Progenitor cell of endocrine pancreas (in vitro differentiated cells): ENCODE data around the gene FXYD7. TPM values are rescaled to one million over a fixed set of nuclear protein-coding genes. Genes with fewer than 3 reads are reported as not detected.

Source experiments
- DNase-seq: peaks from one replicate; pipeline ENCODE4 v3.0.0; 2021; ENCODE audit warnings: low spot score; ENCODE audit not compliant: unreplicated experiment
- H3K27ac Mint-ChIP-seq: 2 replicates; pipeline ENCODE4 v1.8.0; 2021; ENCODE audit warnings: mild to moderate bottlenecking, moderate library complexity, mixed read lengths
- H3K27me3 Mint-ChIP-seq: 2 replicates; pipeline ENCODE4 v1.8.0; 2021; ENCODE audit warnings: mixed read lengths
- H3K36me3 Mint-ChIP-seq: 2 replicates; pipeline ENCODE4 v1.8.0; 2022; ENCODE audit warnings: mixed read lengths; ENCODE audit not compliant: insufficient read depth
- H3K4me1 Mint-ChIP-seq: 2 replicates; pipeline ENCODE4 v1.8.0; 2021; ENCODE audit warnings: low read depth, mixed read lengths
- H3K4me3 Mint-ChIP-seq: 2 replicates; pipeline ENCODE4 v1.8.0; 2021; ENCODE audit warnings: low read depth, mild to moderate bottlenecking, moderate library complexity, mixed read lengths
- H3K9me3 Mint-ChIP-seq: 2 replicates; pipeline ENCODE4 v1.8.0; 2021; ENCODE audit warnings: low read depth, mixed read lengths
- total RNA-seq: library from RNA; stranded (reverse); gene quantifications from 2 replicates; pipeline ENCODE4 v1.2.1, GENCODE V29; 2021
- TF ChIP-seq, protein P1 (sequence below): fragments of 200-600 bp; sonication (generic); IDR thresholded peaks from one replicate; pipeline ENCODE4 v1.5.0; 2021; ENCODE audit warnings: antibody characterized with exemption, mild to moderate bottlenecking; ENCODE audit not compliant: unreplicated experiment

FXYD7 gene
- total RNA-seq, 1 donor from 2014 or later: not detected

DNA sequence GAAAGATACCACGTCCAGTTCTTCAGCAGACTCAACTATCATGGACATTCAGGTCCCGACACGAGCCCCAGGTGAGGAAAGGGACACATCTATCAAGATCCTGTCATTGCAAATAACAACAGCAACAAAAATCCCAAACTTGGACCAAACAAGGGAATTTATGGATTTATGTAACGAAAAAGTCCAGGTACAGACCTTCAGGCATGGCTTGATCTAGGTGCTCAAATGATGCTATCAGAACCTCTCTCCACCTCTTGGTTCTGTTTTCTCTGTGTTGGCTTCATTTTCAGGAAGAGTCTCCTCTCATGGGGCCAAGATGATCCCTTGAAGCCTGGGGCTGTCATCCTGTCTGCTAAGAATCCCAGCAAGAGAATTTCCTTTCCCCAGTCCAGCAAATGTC is 14.4 kb downstream of the FXYD7 start:
- TF ChIP-seq, protein P1, sequence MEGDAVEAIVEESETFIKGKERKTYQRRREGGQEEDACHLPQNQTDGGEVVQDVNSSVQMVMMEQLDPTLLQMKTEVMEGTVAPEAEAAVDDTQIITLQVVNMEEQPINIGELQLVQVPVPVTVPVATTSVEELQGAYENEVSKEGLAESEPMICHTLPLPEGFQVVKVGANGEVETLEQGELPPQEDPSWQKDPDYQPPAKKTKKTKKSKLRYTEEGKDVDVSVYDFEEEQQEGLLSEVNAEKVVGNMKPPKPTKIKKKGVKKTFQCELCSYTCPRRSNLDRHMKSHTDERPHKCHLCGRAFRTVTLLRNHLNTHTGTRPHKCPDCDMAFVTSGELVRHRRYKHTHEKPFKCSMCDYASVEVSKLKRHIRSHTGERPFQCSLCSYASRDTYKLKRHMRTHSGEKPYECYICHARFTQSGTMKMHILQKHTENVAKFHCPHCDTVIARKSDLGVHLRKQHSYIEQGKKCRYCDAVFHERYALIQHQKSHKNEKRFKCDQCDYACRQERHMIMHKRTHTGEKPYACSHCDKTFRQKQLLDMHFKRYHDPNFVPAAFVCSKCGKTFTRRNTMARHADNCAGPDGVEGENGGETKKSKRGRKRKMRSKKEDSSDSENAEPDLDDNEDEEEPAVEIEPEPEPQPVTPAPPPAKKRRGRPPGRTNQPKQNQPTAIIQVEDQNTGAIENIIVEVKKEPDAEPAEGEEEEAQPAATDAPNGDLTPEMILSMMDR: no peak
- Mint-ChIP-seq H3K27me3 (peaks cover 67% of the 10 kb centered on the region), H3K36me3 (no peaks in the 10 kb centered on the region), H3K4me1 (peaks cover 12% of the 10 kb centered on the region), H3K4me3 (no peak overlapping the region), H3K9me3 (no peaks in the 10 kb centered on the region), H3K27ac (no peak overlapping the region)
- no peak for DNase-seq

DNA sequence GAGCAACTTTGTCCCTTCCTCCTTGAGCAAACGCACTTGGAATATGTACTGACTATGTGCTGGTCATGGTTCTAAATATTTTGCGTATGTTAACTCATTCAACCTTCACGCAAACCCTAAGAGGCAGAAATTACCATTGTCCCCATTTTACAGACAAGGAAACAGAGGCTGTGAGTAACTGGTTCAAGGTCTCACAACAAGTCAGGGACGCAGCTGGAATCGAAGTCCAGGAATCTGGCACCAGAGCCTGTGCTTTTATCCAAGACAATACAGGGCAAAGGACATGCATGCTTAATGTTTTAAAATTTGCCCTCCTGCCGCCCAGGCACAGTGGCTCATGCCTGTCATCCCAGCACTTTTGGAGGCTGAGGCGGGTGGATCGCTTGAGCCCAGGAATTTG is 16.6 kb downstream of the FXYD7 start:
- Mint-ChIP-seq H3K4me1 (peaks cover 6% of the 10 kb centered on the region), H3K27me3 (peaks cover 48% of the 10 kb centered on the region), H3K27ac (no peak overlapping the region), H3K4me3 (no peak overlapping the region), H3K9me3 (peaks cover 6% of the 10 kb centered on the region), H3K36me3 (no peaks in the 10 kb centered on the region)
- DNase-seq: no peak
- TF ChIP-seq, protein P1: no peak

DNA sequence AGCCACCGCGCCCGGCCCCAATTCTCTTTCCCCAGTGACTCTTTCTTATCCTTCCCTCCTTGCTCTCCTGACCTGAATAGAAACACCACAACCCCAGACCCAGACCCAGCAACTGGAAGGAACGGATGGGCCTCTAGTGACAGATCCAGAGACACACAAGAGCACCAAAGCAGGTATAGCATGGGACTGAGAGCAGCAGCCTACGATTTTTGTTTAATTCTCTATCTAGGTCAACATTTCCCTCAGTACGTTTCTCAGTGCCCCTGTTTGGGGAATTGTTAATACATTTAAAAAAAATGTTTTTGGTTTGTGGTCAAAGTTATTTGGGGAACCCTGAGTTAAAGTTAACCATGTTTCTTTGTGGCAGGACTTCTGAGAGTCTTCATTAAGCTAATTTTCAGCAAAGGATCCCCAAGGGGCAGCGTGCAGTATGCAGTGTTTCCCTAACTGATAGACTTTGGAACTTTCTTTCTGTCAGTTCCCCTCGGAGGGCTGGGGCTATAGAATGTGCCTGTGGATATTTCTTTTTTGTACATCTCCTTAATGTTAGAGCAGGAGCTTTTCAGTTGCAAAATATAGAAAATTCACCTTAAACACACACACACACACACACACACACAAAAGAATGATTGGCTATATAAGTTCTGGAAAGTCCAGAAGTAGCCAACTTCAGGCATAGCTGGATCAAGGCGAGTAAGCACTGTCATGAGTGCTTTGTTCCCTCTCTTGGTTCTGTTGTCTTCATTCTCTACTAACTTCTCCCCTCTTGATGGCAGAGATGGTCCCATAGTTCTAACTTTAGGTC is 17.8 kb downstream of the FXYD7 start:
- Mint-ChIP-seq H3K27ac (no peak overlapping the region), H3K36me3 (peaks cover 2% of the 10 kb centered on the region), H3K4me1 (no peaks in the 10 kb centered on the region), H3K9me3 (peaks cover 11% of the 10 kb centered on the region), H3K27me3 (peaks cover 36% of the 10 kb centered on the region), H3K4me3 (no peak overlapping the region)
- DNase-seq: no peak
- TF ChIP-seq, protein P1: no peak

DNA sequence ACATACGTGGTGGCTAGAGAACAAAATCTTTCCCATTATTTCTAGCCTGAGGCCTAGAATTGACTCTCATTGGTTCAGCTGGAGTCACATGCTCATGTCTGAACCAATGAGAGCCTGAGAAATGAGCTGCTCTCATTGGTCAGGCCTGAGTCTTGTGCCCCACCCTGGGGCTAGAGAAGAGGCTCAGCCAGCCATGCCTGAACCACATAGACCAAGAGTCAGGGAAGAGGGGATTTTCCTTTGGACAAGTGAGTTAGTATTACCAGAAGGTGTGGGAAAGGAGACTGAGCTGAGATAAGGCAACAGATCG is 18.3 kb downstream of the FXYD7 start:
- peaks cover 14% of the 10 kb centered on the region for H3K9me3 Mint-ChIP-seq
- no peak for DNase-seq
- peaks cover 31% of the 10 kb centered on the region for H3K27me3 Mint-ChIP-seq
- TF ChIP-seq, protein P1: no peak
- no peaks in the 10 kb centered on the region for H3K4me1 Mint-ChIP-seq
- peaks cover 2% of the 10 kb centered on the region for H3K36me3 Mint-ChIP-seq
- H3K27ac Mint-ChIP-seq: no peak overlapping the region
- H3K4me3 Mint-ChIP-seq: no peak overlapping the region

DNA sequence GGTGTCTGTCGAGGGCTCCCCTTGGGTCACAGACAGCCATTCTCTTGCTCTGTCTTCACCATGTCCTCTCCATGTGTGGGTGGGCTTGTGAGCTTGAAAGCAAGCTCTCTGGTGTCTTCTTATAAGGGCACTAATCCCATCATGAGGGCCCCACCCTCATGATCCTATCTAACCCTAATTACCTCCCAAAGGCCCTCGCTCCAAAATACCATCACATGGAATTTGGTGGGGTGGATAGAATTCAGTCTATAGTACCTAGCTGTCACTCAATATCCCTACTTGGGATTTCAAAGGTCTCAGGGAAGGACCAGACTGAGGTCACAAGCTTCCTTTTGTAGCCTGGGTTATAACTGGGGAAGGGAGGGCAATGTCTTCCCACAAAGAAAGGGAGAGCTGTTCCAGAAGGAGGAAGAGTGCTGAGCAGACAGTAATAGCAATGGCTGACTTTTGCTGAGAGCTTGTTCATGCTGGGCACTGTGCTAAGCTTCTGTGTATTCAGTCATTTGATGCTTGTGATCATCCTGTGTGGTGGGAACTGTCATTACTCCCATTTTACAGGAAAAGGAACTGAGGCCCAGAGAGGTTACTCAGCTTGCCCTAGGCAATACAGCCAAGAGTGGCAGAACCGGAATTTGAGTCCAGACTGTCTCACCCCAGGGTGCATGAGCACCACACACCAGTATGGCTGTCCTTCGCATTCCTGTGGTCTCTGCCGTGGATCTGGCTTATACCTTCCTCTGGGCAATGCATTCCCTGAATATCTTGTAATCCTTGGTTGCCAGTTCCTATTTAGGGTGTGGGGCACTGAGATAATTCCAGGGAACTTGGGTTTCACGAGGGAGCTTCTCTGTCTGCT is 19.6 kb downstream of the FXYD7 start:
- TF ChIP-seq, protein P1: no peak
- Mint-ChIP-seq H3K36me3 (peaks cover 2% of the 10 kb centered on the region), H3K4me1 (no peaks in the 10 kb centered on the region), H3K27ac (no peak overlapping the region), H3K4me3 (no peak overlapping the region), H3K9me3 (peaks cover 17% of the 10 kb centered on the region), H3K27me3 (peaks cover 17% of the 10 kb centered on the region)
- no peak for DNase-seq
